Transverse colon (tissue), 4 donors: ENCODE results near the gene SYMPK. TPM values are rescaled to one million over a fixed set of nuclear protein-coding genes. Genes with fewer than 3 reads are reported as not detected.
A peak's percentile ranks its signal among the peaks of the same experiment; 100 is the strongest.

ENCODE experiments used
- DNase-seq: peaks from one replicate; pipeline ENCODE4 v3.0.0-alpha.2; 2019
- H3K27ac ChIP-seq, 4 donors: fragments of 200-600 bp; sonication (generic); 2 replicates each; pipeline ENCODE4 v1.5.1; 2016 to 2018; ENCODE audit warnings: inconsistent platforms in 4 of 4
- H3K27me3 ChIP-seq: fragments of 200-600 bp; sonication (generic); 2 replicates; pipeline ENCODE4 v1.5.1; 2017; ENCODE audit warnings: inconsistent platforms
- H3K36me3 ChIP-seq, 4 donors: fragments of 200-600 bp; sonication (generic); 2 replicates each; pipeline ENCODE4 v1.5.1; 2017 to 2019; ENCODE audit warnings: inconsistent platforms in 4 of 4
- H3K4me1 ChIP-seq, 4 donors: fragments of 200-600 bp; sonication (generic); 2 replicates each; pipeline ENCODE4 v1.5.1; 2017 to 2020; ENCODE audit warnings: inconsistent platforms in 4 of 4
- H3K4me3 ChIP-seq, 4 donors: fragments of 200-600 bp; sonication (generic); 1 replicate in 1 of 4; 2 replicates in 3 of 4; pipeline versions ENCODE4 v1.5.1 to v1.6.1; 2017 to 2019; ENCODE audit warnings: inconsistent platforms in 4 of 4
- H3K9me3 ChIP-seq, 2 donors: fragments of 200-600 bp; sonication (generic); 2 replicates each; pipeline ENCODE4 v1.5.1; 2017 to 2019; ENCODE audit warnings: inconsistent platforms in 2 of 2
- EP300 ChIP-seq: sonication (generic); formaldehyde crosslinking; IDR thresholded peaks from one replicate; pipeline ENCODE4 v1.6.1; 2017; ENCODE audit warnings: antibody characterized with exemption, low read depth
- POLR2A ChIP-seq: fragments of 450-650 bp; IDR thresholded peaks from one replicate; pipeline ENCODE4 v1.6.1; 2016; ENCODE audit warnings: antibody characterized with exemption, mild to moderate bottlenecking, moderate library complexity
- POLR2AphosphoS5 ChIP-seq, 3 donors: sonication (generic); formaldehyde crosslinking; IDR thresholded peaks; one replicate each; pipeline ENCODE4 v1.6.1; 2016; ENCODE audit warnings: antibody characterized with exemption in 3 of 3
- WGBS, 2 donors: methylation state at CpG; one replicate each; pipeline ENCODE4 v1.1.5; 2018; ENCODE audit warnings: low coverage in 1 of 2; 5-methylcytosine and 5-hydroxymethylcytosine counted together
- in situ Hi-C, 4 donors: fragments of 200-750 bp; cut with MboI; loops; one replicate each; pipeline versions ENCODE4 v1.15.0 to v1.15.1; 2017; ENCODE audit warnings: low sequenced_read_pairs in 3 of 4, low pct_ligation_motif_present in 1 of 4, low pct_unique_long_range_greater_than_20kb in 1 of 4
- intact Hi-C: fragments of 100-400 bp; cut with DNase I; formaldehyde crosslinking; loops from one replicate; pipeline ENCODE4 v1.15.1; 2023; ENCODE audit warnings: low total_unique reads
- total RNA-seq, 4 donors: library from RNA; depleted of rRNA; stranded (reverse); fragments of >200 nt; gene quantifications; one replicate each; pipeline ENCODE4 v1.1.0, GENCODE V29; 2016
- TF ChIP-seq, protein P1 (sequence below), 5 experiments: fragments of 200-600 bp in 3 of 5; fragments of 450-650 bp in 2 of 5; sonication (generic) in 3 of 5; IDR thresholded peaks; 1 replicate in 2 of 5; 2 replicates in 3 of 5; pipeline ENCODE4 v1.5.1; 2016 to 2017; ENCODE audit warnings: antibody characterized with exemption in 5 of 5, inconsistent platforms in 3 of 5, mild to moderate bottlenecking in 2 of 5, moderate library complexity in 1 of 5

SYMPK gene
- total RNA-seq, 4 donors from 2014 or later = 35.2 to 189 (median 81.9) TPM

DNA sequence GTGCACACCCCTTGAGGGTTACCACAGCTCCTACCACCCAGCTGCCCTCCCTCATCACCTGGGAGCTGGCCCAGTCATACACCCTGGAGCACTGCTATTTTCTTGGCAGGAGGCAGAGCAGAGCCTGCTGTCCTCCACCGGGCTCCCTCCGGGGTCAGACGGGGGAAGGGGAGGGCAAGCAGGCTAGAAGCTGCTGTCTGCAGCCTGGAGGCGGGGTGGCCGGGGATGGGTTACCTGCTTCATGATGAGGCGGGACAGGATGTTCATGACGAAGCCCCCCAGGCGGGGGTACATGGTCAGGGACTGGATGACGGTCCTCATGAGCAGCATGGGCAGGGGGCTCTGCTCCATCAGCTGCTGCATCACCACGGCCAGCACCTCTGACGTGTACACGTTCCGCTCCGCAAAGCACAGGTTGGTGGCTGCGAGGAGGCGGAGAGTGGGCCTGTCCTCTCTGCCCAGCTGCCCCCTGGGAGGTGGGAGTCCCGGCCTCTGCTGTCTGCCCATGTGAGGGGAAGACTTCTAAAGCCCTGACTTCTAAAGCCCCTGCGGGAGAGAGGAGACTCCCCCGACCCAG, 45.1 kb downstream of the SYMPK start:
- in situ Hi-C loops = no loop called here
- intact Hi-C loops = no loop called here
- no peak overlapping the region for H3K27ac ChIP-seq
- peaks cover 0 to 6% (median 0%) of the 10 kb centered on the region in 4 donors for H3K36me3 ChIP-seq
- H3K4me3 ChIP-seq = no peak overlapping the region
- H3K27me3 ChIP-seq = no peaks in the 10 kb centered on the region
- peaks cover 0 to 16% (median 4%) of the 10 kb centered on the region in 4 donors for H3K4me1 ChIP-seq
- no peaks in the 10 kb centered on the region for H3K9me3 ChIP-seq
- 82% methylated on average over 17 of the region's 19 CpGs; no CpG with 5 or more reads in 1 of the 2 donors for WGBS, 2 donors
- DNase-seq = no peak
- TF ChIP-seq POLR2A = no peak
- no peak for TF ChIP-seq EP300
- TF ChIP-seq, protein P1, sequence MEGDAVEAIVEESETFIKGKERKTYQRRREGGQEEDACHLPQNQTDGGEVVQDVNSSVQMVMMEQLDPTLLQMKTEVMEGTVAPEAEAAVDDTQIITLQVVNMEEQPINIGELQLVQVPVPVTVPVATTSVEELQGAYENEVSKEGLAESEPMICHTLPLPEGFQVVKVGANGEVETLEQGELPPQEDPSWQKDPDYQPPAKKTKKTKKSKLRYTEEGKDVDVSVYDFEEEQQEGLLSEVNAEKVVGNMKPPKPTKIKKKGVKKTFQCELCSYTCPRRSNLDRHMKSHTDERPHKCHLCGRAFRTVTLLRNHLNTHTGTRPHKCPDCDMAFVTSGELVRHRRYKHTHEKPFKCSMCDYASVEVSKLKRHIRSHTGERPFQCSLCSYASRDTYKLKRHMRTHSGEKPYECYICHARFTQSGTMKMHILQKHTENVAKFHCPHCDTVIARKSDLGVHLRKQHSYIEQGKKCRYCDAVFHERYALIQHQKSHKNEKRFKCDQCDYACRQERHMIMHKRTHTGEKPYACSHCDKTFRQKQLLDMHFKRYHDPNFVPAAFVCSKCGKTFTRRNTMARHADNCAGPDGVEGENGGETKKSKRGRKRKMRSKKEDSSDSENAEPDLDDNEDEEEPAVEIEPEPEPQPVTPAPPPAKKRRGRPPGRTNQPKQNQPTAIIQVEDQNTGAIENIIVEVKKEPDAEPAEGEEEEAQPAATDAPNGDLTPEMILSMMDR (IDR thresholded peaks at IDR 0.05) = no peak
- no peak for TF ChIP-seq POLR2AphosphoS5 (IDR thresholded peaks at IDR 0.05)

DNA sequence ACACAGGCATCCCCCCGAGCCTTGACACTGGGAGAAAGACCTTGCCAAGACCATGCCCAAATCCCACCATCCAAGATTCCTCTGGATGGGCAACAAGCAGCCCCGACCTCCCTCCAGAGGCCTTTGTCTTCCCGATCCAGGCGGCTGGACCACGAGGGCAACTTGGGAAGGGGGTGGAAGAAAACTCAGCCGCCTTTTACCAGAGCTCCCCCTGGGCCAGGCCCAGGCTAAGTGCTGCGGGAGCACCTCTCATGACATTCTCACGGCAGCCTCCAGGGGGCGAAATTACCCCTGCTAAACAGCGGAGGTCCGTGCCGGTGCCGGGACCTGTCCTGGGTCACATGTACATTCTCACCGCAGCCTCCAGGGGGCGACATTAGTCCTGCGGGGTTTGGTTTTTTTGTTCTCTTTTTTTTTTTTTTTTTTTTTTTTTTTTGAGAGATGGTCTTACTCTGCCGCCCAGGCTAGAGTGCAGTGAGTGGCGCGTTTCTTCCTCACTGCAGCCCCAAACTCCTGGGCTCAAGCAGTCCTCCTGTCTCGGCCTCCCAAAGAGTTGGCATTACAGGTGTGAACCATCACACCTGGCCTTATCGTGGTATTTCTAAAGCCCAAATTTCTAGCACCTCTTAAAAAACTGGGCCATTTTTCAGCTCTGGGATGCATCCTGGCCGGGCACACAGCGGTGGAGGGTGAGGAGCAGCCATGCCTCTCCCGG, 45.8 kb downstream of the SYMPK start:
- Histone ChIP-seq H3K9me3 (no peaks in the 10 kb centered on the region), H3K27me3 (no peaks in the 10 kb centered on the region), H3K4me1 (peaks cover 0 to 16% (median 4%) of the 10 kb centered on the region in 4 donors), H3K4me3 (no peak overlapping the region), H3K27ac (no peak overlapping the region), H3K36me3 (peaks cover 0 to 6% (median 0%) of the 10 kb centered on the region in 4 donors)
- peak; percentile 96 for DNase-seq
- intact Hi-C loops = no loop called here
- in situ Hi-C loops = no loop called here
- 5 to 14% methylated on average over 4 to 24 of the region's 24 CpGs for WGBS, 2 donors
- TF ChIP-seq, protein P1 (IDR thresholded peaks at IDR 0.05) = peak; percentile 94 to 98 (median 98)
- TF ChIP-seq POLR2A (no peak), EP300 (no peak), POLR2AphosphoS5 (IDR thresholded peaks at IDR 0.05) (peak in 1 of 3 donors; percentile 12)

DNA sequence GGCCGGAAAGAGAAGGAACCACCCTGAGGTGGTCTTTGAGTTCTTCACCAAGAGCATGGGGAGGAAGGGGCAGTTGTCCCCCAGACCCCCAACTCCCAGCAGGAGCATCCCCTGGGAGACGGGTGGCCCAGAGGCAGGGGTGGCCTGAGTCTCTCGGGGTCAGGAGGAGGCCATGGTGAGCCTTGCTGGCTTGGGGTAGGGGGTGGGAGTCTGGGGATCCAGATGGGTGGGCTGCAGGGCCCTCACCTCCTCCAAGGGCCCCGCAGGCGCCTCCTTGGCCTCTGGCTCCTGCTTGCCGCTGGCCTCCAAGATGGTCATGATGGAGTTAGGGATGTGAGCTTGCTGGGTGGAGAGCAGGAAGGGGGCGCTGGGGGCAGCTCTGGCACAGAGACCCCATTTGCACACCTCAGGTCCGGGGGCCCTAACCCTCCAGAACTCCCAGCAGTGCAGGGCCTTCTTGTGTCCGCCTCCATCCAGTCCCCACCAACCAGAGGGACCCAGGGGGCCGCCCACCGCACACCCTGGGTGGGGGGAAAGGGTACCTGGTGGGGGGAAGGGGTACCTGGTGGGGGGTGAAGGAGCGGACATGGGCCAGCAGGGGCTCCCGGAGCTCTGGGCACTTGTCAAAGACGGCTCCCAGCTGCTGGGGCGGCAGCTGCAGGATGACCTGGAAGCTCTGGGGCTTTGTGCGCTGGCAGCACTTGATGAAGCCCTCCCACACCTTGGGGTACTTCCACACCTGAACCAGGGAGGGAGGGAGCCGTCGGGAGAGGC, 46.5 kb downstream of the SYMPK start:
- peaks cover 0 to 16% (median 4%) of the 10 kb centered on the region in 4 donors for H3K4me1 ChIP-seq
- H3K4me3 ChIP-seq = no peak overlapping the region
- 79% methylated on average over 17 of the region's 18 CpGs; no CpG with 5 or more reads in 1 of the 2 donors for WGBS, 2 donors
- H3K9me3 ChIP-seq = no peaks in the 10 kb centered on the region
- intact Hi-C loops = no loop called here
- TF ChIP-seq EP300 = no peak
- no peak for TF ChIP-seq POLR2A
- no peaks in the 10 kb centered on the region for H3K27me3 ChIP-seq
- in situ Hi-C loops = no loop called here
- no peak overlapping the region for H3K27ac ChIP-seq
- H3K36me3 ChIP-seq = peaks cover 0 to 6% (median 0%) of the 10 kb centered on the region in 4 donors
- DNase-seq = no peak

DNA sequence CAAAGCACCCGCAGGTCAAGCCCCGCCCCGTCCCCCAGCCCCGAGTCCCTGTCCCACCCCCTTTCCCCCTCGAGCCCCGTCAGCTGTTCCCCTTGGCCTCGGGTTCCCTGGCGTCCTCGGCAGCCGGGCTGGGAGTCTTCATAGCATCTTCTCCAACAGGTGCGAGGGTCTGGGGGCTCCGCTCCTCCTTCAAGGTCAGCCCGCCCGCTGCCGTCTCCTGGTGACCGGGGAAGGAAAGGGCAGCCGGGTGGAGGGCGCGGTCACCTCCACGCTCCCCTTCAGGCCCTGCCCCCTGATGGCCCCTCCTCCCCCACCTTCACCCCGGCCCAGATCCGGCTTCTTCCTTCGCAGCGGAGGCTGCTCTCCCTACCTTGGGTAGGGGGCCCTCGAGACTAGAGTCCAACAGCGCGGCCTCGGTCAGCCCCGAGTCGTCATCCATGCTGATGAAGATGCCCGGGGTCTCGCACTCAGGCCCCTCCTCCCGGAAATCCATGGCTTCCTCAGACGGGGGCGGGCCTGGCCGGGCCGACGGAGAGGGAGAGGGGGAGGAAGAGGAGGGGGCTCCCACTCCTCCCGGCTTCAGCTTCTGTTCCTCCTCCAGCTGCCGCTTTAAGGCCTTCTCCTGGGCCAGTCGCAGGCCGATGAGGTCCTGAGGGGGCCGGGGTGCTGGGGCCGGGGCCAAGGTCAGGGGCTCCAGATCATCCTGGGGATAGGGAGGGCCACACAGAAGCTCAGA, 47.3 kb downstream of the SYMPK start:
- TF ChIP-seq EP300 (no peak), POLR2AphosphoS5 (IDR thresholded peaks at IDR 0.05) (no peak), POLR2A (no peak)
- TF ChIP-seq, protein P1 (IDR thresholded peaks at IDR 0.05) = no peak
- H3K27me3 ChIP-seq = no peaks in the 10 kb centered on the region
- H3K36me3 ChIP-seq = peaks cover 0 to 6% (median 0%) of the 10 kb centered on the region in 4 donors
- DNase-seq = no peak
- H3K27ac ChIP-seq = no peak overlapping the region
- H3K4me3 ChIP-seq = peak overlapping the region in 2 of 4 donors; percentile 27 to 40
- 52 to 60% methylated on average over 1 to 43 of the region's 44 CpGs for WGBS, 2 donors
- H3K4me1 ChIP-seq = peaks cover 0 to 16% (median 4%) of the 10 kb centered on the region in 4 donors
- intact Hi-C loops (no loop called here), in situ Hi-C loops (no loop called here)
- no peaks in the 10 kb centered on the region for H3K9me3 ChIP-seq
